K562 (cell line): Measurements from ENCODE around the gene API5. TPM values are rescaled to one million over a fixed set of nuclear protein-coding genes. Genes with fewer than 3 reads are reported as not detected.

ENCODE experiments used
- ATAC-seq: fragments of 200-7000 bp; cut with Tn5 transposase; 3 replicates; pipeline ENCODE4 v1.9.1; 2020; ENCODE audit warnings: moderate library complexity
- BruUV-seq: library from RNA; stranded (reverse); fragments of 400-500 nt; replicated peaks from 2 replicates; lab custom pipeline; 2021; lab: Mats Ljungman, UMichigan
- CTCF ChIA-PET: fragments of 300-600 bp; formaldehyde crosslinking; extraction: SDS; loops from one replicate; lab custom pipeline; 2021; ENCODE audit warnings: low intra/inter-chr PET ratio; lab: Yijun Ruan, JAX
- POLR2A ChIA-PET: fragments of 300-600, 350-650 bp; sonication (Branson Sonifier 250); formaldehyde crosslinking; extraction: SDS; loops from one replicate; lab custom pipeline; 2021; ENCODE audit warnings: antibody characterized with exemption, inconsistent platforms; lab: Yijun Ruan, JAX
- DNase-seq, 4 experiments: peaks; one replicate each; pipeline versions ENCODE4 v3.0.0 to v3.0.0-alpha.2; 2011 to 2018; ENCODE audit warnings: low spot score in 3 of 4, mixed read lengths in 3 of 4; ENCODE audit errors: extremely low read depth in 1 of 4
- FAIRE-seq: peaks from 2 replicates; lab custom pipeline; 2011; peaks lifted over from hg19 to GRCh38; lab: Jason Lieb, UNC
- H2AFZ ChIP-seq: 2 replicates; pipeline ENCODE4 v1.6.0; 2011; ENCODE audit warnings: low read depth, low read length, control low read depth, inconsistent platforms
- H3K27ac ChIP-seq: fragments of 200-600 bp; 3 replicates; pipeline ENCODE4 v1.8.0; 2011; ENCODE audit warnings: low read depth, mild to moderate bottlenecking, control low read depth, inconsistent platforms, low read length, moderate library complexity, mixed read lengths; ENCODE audit errors: extremely low read depth
- H3K27me3 ChIP-seq, 2 experiments: fragments of 300-600 bp in 1 of 2; 2 replicates in 1 of 2; 3 replicates in 1 of 2; pipeline versions ENCODE4 v1.6.0 to v1.8.0; 2011; ENCODE audit warnings: inconsistent platforms in 2 of 2, low read length in 2 of 2, mild to moderate bottlenecking in 1 of 2, mixed read lengths in 1 of 2, moderate library complexity in 1 of 2; ENCODE audit not compliant: control insufficient read depth in 2 of 2, insufficient read depth in 2 of 2
- H3K36me3 ChIP-seq: fragments of 300-600 bp; 3 replicates; pipeline ENCODE4 v1.8.0; 2011; ENCODE audit warnings: mild to moderate bottlenecking, low read length, inconsistent platforms; ENCODE audit not compliant: control insufficient read depth, insufficient read depth
- H3K4me1 ChIP-seq, 2 experiments: fragments of 200-600 bp in 1 of 2; replicated peaks in 1 of 2; 2 replicates in 1 of 2; 3 replicates in 1 of 2; pipeline versions ENCODE4 v1.5.1 to v1.8.0; 2011; ENCODE audit warnings: inconsistent platforms in 2 of 2, low read length in 2 of 2, mild to moderate bottlenecking in 1 of 2, mixed read lengths in 1 of 2, moderate library complexity in 1 of 2; ENCODE audit not compliant: control insufficient read depth in 2 of 2, insufficient read depth in 2 of 2
- H3K4me2 ChIP-seq: 2 replicates; pipeline ENCODE4 v1.6.1; 2011; ENCODE audit warnings: low read length, control low read depth, inconsistent platforms, mixed read lengths; ENCODE audit not compliant: insufficient read depth
- H3K4me3 ChIP-seq: fragments of 200-600 bp; sonication (generic), shearing (Covaris generic); 2 replicates; pipeline ENCODE4 v1.5.1; 2016; ENCODE audit warnings: control low read depth, inconsistent platforms
- H3K79me2 ChIP-seq: fragments of 200-600 bp; 3 replicates; pipeline ENCODE4 v1.8.0; 2011; ENCODE audit warnings: low read length, inconsistent platforms; ENCODE audit not compliant: control insufficient read depth, insufficient read depth
- H3K9ac ChIP-seq, 2 experiments: 2 replicates each; pipeline versions ENCODE4 v1.6.0 to v1.6.1; 2011; ENCODE audit warnings: low read depth in 2 of 2, low read length in 2 of 2, control low read depth in 1 of 2, inconsistent platforms in 1 of 2, mild to moderate bottlenecking in 1 of 2, mixed read lengths in 1 of 2; ENCODE audit not compliant: insufficient read depth in 1 of 2
- H3K9me1 ChIP-seq: one replicate; pipeline ENCODE4 v1.6.0; 2011; ENCODE audit warnings: inconsistent platforms, mild to moderate bottlenecking, low read length, moderate library complexity; ENCODE audit not compliant: control insufficient read depth, insufficient read depth
- H3K9me3 ChIP-seq: replicated peaks from 2 replicates; pipeline ENCODE4 v1.5.1; 2011; ENCODE audit warnings: low read depth, low read length, inconsistent platforms; ENCODE audit not compliant: control insufficient read depth, insufficient read depth
- H4K20me1 ChIP-seq: replicated peaks from 2 replicates; pipeline ENCODE4 v1.6.1; 2011; ENCODE audit warnings: low read length, inconsistent platforms, mixed read lengths; ENCODE audit not compliant: control insufficient read depth, insufficient read depth
- BRD9 ChIP-seq: fragments of 450-650 bp; IDR thresholded peaks from 2 replicates; pipeline ENCODE4 v1.6.1; 2018; ENCODE audit warnings: low read depth; ENCODE audit not compliant: partially characterized antibody
- C11orf30 ChIP-seq: fragments of 450-650 bp; IDR thresholded peaks from 2 replicates; pipeline ENCODE4 v1.6.1; 2016; ENCODE audit warnings: low read depth, mild to moderate bottlenecking
- CBFA2T2 ChIP-seq: fragments of 450-650 bp; conservative IDR thresholded peaks from 2 replicates; pipeline ENCODE4 v1.6.1; 2017; ENCODE audit warnings: mild to moderate bottlenecking
- CREB3 ChIP-seq: fragments of 450-650 bp; conservative IDR thresholded peaks from 2 replicates; pipeline ENCODE4 v1.6.1; 2016; ENCODE audit warnings: missing genetic modification characterization, low read depth, mild to moderate bottlenecking, missing compliant biosample characterization, moderate library complexity
- DDX20 ChIP-seq: fragments of 450-650 bp; IDR thresholded peaks from 2 replicates; pipeline ENCODE4 v1.6.1; 2016; ENCODE audit warnings: missing genetic modification characterization, low read depth, mild to moderate bottlenecking, missing compliant biosample characterization, moderate library complexity
- EP400 ChIP-seq: fragments of 450-650 bp; IDR thresholded peaks from 2 replicates; pipeline ENCODE4 v1.6.1; 2017; ENCODE audit warnings: antibody characterized with exemption, mild to moderate bottlenecking, moderate library complexity
- EWSR1 ChIP-seq: fragments of 450-650 bp; IDR thresholded peaks from 2 replicates; pipeline ENCODE4 v1.6.1; 2018; ENCODE audit warnings: borderline replicate concordance, mild to moderate bottlenecking, low read depth, moderate library complexity; ENCODE audit not compliant: partially characterized antibody
- FOS ChIP-seq: IDR thresholded peaks from 3 replicates; pipeline ENCODE4 v1.6.1; 2011; ENCODE audit not compliant: insufficient read length; ENCODE audit errors: extremely low read depth
- HMG20B ChIP-seq: fragments of 250-450 bp; sonication (Bioruptor Pico); IDR thresholded peaks from 2 replicates; pipeline ENCODE4 v1.5.0; 2021; ENCODE audit warnings: mild to moderate bottlenecking
- ILK ChIP-seq: fragments of 450-650 bp; IDR thresholded peaks from 2 replicates; pipeline ENCODE4 v1.6.1; 2016; ENCODE audit warnings: missing genetic modification characterization, low read depth, mild to moderate bottlenecking, missing compliant biosample characterization, moderate library complexity, borderline replicate concordance
- KAT8 ChIP-seq: fragments of 450-650 bp; IDR thresholded peaks from 2 replicates; pipeline ENCODE4 v1.6.1; 2016; ENCODE audit warnings: low read depth, mild to moderate bottlenecking
- KDM5B ChIP-seq: fragments of 200-600 bp; sonication (generic); IDR thresholded peaks from 2 replicates; pipeline ENCODE4 v1.6.1; 2012; ENCODE audit warnings: low read depth, mild to moderate bottlenecking, moderate library complexity, low read length, control low read depth, inconsistent platforms; ENCODE audit not compliant: insufficient replicate concordance
- MAFG ChIP-seq: fragments of 450-650 bp; conservative IDR thresholded peaks from 2 replicates; pipeline ENCODE4 v1.6.1; 2016; ENCODE audit warnings: missing genetic modification characterization, missing compliant biosample characterization
- MITF ChIP-seq: IDR thresholded peaks from 2 replicates; pipeline ENCODE4 v1.6.1; 2014; ENCODE audit warnings: antibody characterized with exemption
- NONO ChIP-seq, 2 experiments: fragments of 200-400 bp in 1 of 2; fragments of 450-650 bp in 1 of 2; formaldehyde crosslinking in 1 of 2; IDR thresholded peaks; 2 replicates each; pipeline ENCODE4 v1.6.1; 2017; ENCODE audit warnings: low read depth in 2 of 2, mild to moderate bottlenecking in 2 of 2, moderate library complexity in 2 of 2, low read length in 1 of 2
- NR0B1 ChIP-seq: fragments of 450-650 bp; IDR thresholded peaks from one replicate; pipeline ENCODE4 v1.6.1; 2018; ENCODE audit warnings: mild to moderate bottlenecking, moderate library complexity; ENCODE audit not compliant: partially characterized antibody
- PHF8 ChIP-seq: fragments of 200-600 bp; sonication (generic); IDR thresholded peaks from 2 replicates; pipeline ENCODE4 v1.6.1; 2012; ENCODE audit warnings: mixed run types, mild to moderate bottlenecking, inconsistent platforms, low read length, moderate library complexity, borderline replicate concordance
- SMARCA5 ChIP-seq: fragments of 450-650 bp; IDR thresholded peaks from 2 replicates; pipeline ENCODE4 v1.6.1; 2016
- ZC3H4 ChIP-seq: sonication (generic); formaldehyde crosslinking; IDR thresholded peaks from 2 replicates; pipeline ENCODE4 v1.9.0; 2021; ENCODE audit warnings: missing genetic modification reagents, borderline replicate concordance
- ZNF146 ChIP-seq: IDR thresholded peaks from one replicate; pipeline ENCODE4 v1.6.1; 2018; ENCODE audit warnings: missing compliant biosample characterization; ENCODE audit not compliant: unreplicated experiment
- ZNF316 ChIP-seq: fragments of 450-650 bp; IDR thresholded peaks from 2 replicates; pipeline ENCODE4 v1.6.1; 2016
- ZNF583 ChIP-seq: fragments of 250-450 bp; sonication (Bioruptor Pico); IDR thresholded peaks from 2 replicates; pipeline ENCODE4 v1.4.0; 2020
- WGBS: fragments of 100-300 bp; shearing (Covaris generic); methylation state at CpG from one replicate; pipeline ENCODE4 v1.1.6; 2016; ENCODE audit warnings: low coverage, mixed read lengths; ENCODE audit not compliant: insufficient coverage; ENCODE audit errors: missing lambda C conversion rate; 5-methylcytosine and 5-hydroxymethylcytosine counted together
- in situ Hi-C: fragments of 300-500 bp; cut with MboI; formaldehyde crosslinking; loops from 4 replicates; pipeline ENCODE4 v1.15.0; 2018; ENCODE audit warnings: inconsistent platforms, mixed read lengths
- intact Hi-C: fragments of 100-400 bp; cut with micrococcal nuclease; formaldehyde crosslinking; loops from 2 replicates; pipeline ENCODE4 v1.14.2; 2022
- polyA plus RNA-seq, 8 experiments: library from polyadenylated mRNA; depleted of rRNA in 4 of 8; stranded (reverse) in 5 of 8; unstranded in 3 of 8; fragments of >200 nt; fragmentation: Nextera tagmentation in 2 of 8; fragmentation: Illumina TruSeq in 1 of 8; extraction: Ambion mirVana in 2 of 8; extraction: Trizol in 1 of 8; gene quantifications; 2 replicates each; pipeline versions ENCODE4 v1.2.1 to v1.2.3, GENCODE V29; 2011 to 2014; ENCODE audit warnings: inconsistent platforms in 1 of 8, missing spikeins in 1 of 8
- total RNA-seq, 7 experiments: library from RNA; depleted of rRNA in 6 of 7; stranded (reverse); fragments of >200 nt in 6 of 7; fragmentation: Illumina TruSeq in 2 of 7; extraction: Trizol in 2 of 7; gene quantifications; 2 replicates each; pipeline versions ENCODE4 v1.2.1 to v1.2.3, GENCODE V29; 2011 to 2021; ENCODE audit warnings: low replicate concordance in 1 of 7

The API5 gene
- total and polyA plus RNA-seq, 9 of the 15 experiments (the other 6 are each of a cell fraction or from before 2014, with no cell fraction given): 59.8 to 146 (median 123) TPM

GRCh38 chr11:43382614-43383013, 70.8 kb downstream of the API5 start:
- no TSS peak for BruUV-seq
- TF ChIP-seq ILK (tag) (no peak), ZNF316 (peak; percentile 64), CREB3 (tag) (no peak), HMG20B (CRISPR knock-in tag) (no peak), NR0B1 (no peak), ZNF583 (CRISPR knock-in tag) (no peak), CBFA2T2 (no peak), DDX20 (tag) (no peak), ZC3H4 (CRISPR knock-in tag) (no peak), ZNF146 (CRISPR knock-in tag) (no peak), EWSR1 (no peak), PHF8 (no peak), NONO (IDR thresholded peaks at IDR 0.05; ENCODE audit: low read depth in 2 of 2, low read length in 1 of 2) (no peak), FOS (no peak), KAT8 (no peak), SMARCA5 (no peak), KDM5B (no peak), MAFG (peak; percentile 40), MITF (no peak), BRD9 (no peak), C11orf30 (0 out of 2 replicates have a peak, but pooled peaks have one; percentile 20), EP400 (no peak)

More at GRCh38 chr11:43382614-43383013, 70.8 kb downstream of the API5 start:
- ATAC-seq (no peak), FAIRE-seq (no peak), DNase-seq (no peak)
- Histone ChIP-seq H2AFZ (no peak overlapping the region), H3K4me1 (peaks cover 0 to 8% of the 10 kb centered on the region in 2 experiments; a peak in 3 of 5 replicates), H3K4me3 (no peak overlapping the region), H3K27ac (no peak overlapping the region), H3K27me3 (no peaks in the 10 kb centered on the region), H3K79me2 (peaks cover 17% of the 10 kb centered on the region), H3K9ac (no peak overlapping the region), H3K4me2 (no peak overlapping the region), H3K9me1 (no peaks in the 10 kb centered on the region), H3K9me3 (no peaks in the 10 kb centered on the region), H4K20me1 (0 out of 2 replicates have a peak, but pooled peaks cover 5% of the 10 kb centered on the region), H3K36me3 (peaks cover 46% of the 10 kb centered on the region)
- CTCF ChIA-PET: no interaction called here
- intact Hi-C loops (no loop called here), in situ Hi-C loops (no loop called here)
- POLR2A ChIA-PET: no interaction called here
- WGBS: no CpG with 5 or more reads among the region's 1 CpG
